ENCODE data around the gene RASL12.
A peak's percentile ranks its signal among the peaks of the same experiment; 100 is the strongest.
"Not testable (repeated sequence)": the region's sequence is repeated elsewhere in the genome, so short reads cannot be mapped to it uniquely, and the experiment has no call there.

RASL12 gene

GRCh38 chr15:65075607-65076395, 8.0 kb upstream of the RASL12 start:
- not testable (repeated sequence) for DNase-seq

GRCh38 chr15:65074946-65075345, 7.2 kb upstream of the RASL12 start:
- not testable (repeated sequence) for DNase-seq

GRCh38 chr15:65072617-65073016, 4.8 kb upstream of the RASL12 start:
- no peak for DNase-seq

GRCh38 chr15:65072027-65072426, 4.2 kb upstream of the RASL12 start:
- no peak for DNase-seq

GRCh38 chr15:65071381-65071811, 3.6 kb upstream of the RASL12 start:
- DNase-seq: peak in 1 of 2 experiments; percentile 37

GRCh38 chr15:65069779-65070546, 2.2 kb upstream of the RASL12 start:
- DNase-seq: no peak

GRCh38 chr15:65069179-65069578, 1.4 kb upstream of the RASL12 start:
- DNase-seq: no peak

GRCh38 chr15:65068403-65068788, 605 bp upstream of the RASL12 start:
- no peak for DNase-seq

GRCh38 chr15:65067317-65067644, 510 bp downstream of the RASL12 start:
- DNase-seq: no peak

- DNase-seq: no peak
These were observed 1.0 kb downstream of the RASL12 start for GRCh38 chr15:65066635-65067316.

GRCh38 chr15:65066001-65066634, 1.7 kb downstream of the RASL12 start:
- no peak for DNase-seq

GRCh38 chr15:65062726-65063125, 5.1 kb downstream of the RASL12 start:
- no peak for DNase-seq

- DNase-seq: no peak
These were observed 5.7 kb downstream of the RASL12 start for GRCh38 chr15:65062061-65062460.

- DNase-seq: no peak
These were observed 7.0 kb downstream of the RASL12 start for GRCh38 chr15:65060641-65061397.

GRCh38 chr15:65059931-65060596, 7.7 kb downstream of the RASL12 start:
- no peak for DNase-seq

GRCh38 chr15:65059369-65059750, 8.4 kb downstream of the RASL12 start:
- DNase-seq: no peak

GRCh38 chr15:65058394-65059368, 9.1 kb downstream of the RASL12 start:
- DNase-seq: no peak

GRCh38 chr15:65057549-65057940, 10.2 kb downstream of the RASL12 start:
- DNase-seq: no peak

GRCh38 chr15:65056868-65057548, 10.8 kb downstream of the RASL12 start:
- DNase-seq: no peak

- DNase-seq: no peak
These were observed 11.7 kb downstream of the RASL12 start for GRCh38 chr15:65056106-65056505.

Measured in NCI-H446 (cell line).